Naive thymus-derived CD8-positive, alpha-beta T cell (primary cell): ENCODE data around the gene CAMLG. TPM values are rescaled to one million over a fixed set of nuclear protein-coding genes. Genes with fewer than 3 reads are reported as not detected.

Source experiments
- ATAC-seq, 2 donors: fragments of 150-1000 bp; cut with Tn5 transposase in 1 of 2; sonication (Bioruptor Pico), chemical (Tn5 transposase) in 1 of 2; 1 replicate in 1 of 2; 2 replicates in 1 of 2; pipeline ENCODE4 v1.10.0; 2021; ENCODE audit warnings: mild to moderate bottlenecking in 2 of 2, moderate library complexity in 2 of 2
- POLR2A ChIA-PET: fragments of 350-600 bp; sonication (Branson Sonifier 250); formaldehyde crosslinking; loops from one replicate; lab custom pipeline; 2021; ENCODE audit warnings: antibody characterized with exemption; lab: Charles Lee
- DNase-seq, 10 donors: peaks; one replicate each; pipeline versions ENCODE4 v3.0.0 to v3.0.0-alpha.2; 2020 to 2022
- H3K27ac Mint-ChIP-seq, 10 donors: one replicate each; pipeline ENCODE4 v1.8.0; 2020 to 2022; ENCODE audit warnings: mild to moderate bottlenecking in 10 of 10, mixed read lengths in 10 of 10, moderate library complexity in 4 of 10, inconsistent platforms in 1 of 10
- H3K27me3 Mint-ChIP-seq, 5 donors: one replicate each; pipeline ENCODE4 v1.8.0; 2021 to 2022; ENCODE audit warnings: mixed read lengths in 5 of 5
- H3K36me3 Mint-ChIP-seq, 3 donors: one replicate each; pipeline ENCODE4 v1.8.0; 2020 to 2022; ENCODE audit warnings: mixed read lengths in 3 of 3, mild to moderate bottlenecking in 2 of 3, inconsistent platforms in 1 of 3
- H3K4me1 Mint-ChIP-seq, 4 donors: one replicate each; pipeline ENCODE4 v1.8.0; 2021 to 2022; ENCODE audit warnings: mixed read lengths in 4 of 4
- H3K4me3 Mint-ChIP-seq, 10 donors: one replicate each; pipeline ENCODE4 v1.8.0; 2020 to 2022; ENCODE audit warnings: mild to moderate bottlenecking in 10 of 10, mixed read lengths in 10 of 10, moderate library complexity in 6 of 10, inconsistent platforms in 1 of 10
- H3K9me3 Mint-ChIP-seq, 9 donors: one replicate each; pipeline ENCODE4 v1.8.0; 2020 to 2022; ENCODE audit warnings: mixed read lengths in 9 of 9, mild to moderate bottlenecking in 3 of 9, inconsistent platforms in 1 of 9, moderate library complexity in 1 of 9
- polyA plus RNA-seq, 3 donors: library from polyadenylated mRNA; unstranded; fragments of 300-500 nt; fragmentation: Illumina TruSeq; gene quantifications; one replicate each; pipeline ENCODE4 v1.2.3, GENCODE V29; 2021
- total RNA-seq, 8 experiments: library from RNA in 2 of 8; stranded (reverse) in 2 of 8; gene quantifications; one replicate each; pipeline ENCODE4 v1.2.3 and lab custom pipeline; 2021 to 2026

Gene CAMLG
- total and polyA plus RNA-seq, 5 experiments from 2014 or later = 35.7 to 39.3 (median 38.1) TPM

DNA sequence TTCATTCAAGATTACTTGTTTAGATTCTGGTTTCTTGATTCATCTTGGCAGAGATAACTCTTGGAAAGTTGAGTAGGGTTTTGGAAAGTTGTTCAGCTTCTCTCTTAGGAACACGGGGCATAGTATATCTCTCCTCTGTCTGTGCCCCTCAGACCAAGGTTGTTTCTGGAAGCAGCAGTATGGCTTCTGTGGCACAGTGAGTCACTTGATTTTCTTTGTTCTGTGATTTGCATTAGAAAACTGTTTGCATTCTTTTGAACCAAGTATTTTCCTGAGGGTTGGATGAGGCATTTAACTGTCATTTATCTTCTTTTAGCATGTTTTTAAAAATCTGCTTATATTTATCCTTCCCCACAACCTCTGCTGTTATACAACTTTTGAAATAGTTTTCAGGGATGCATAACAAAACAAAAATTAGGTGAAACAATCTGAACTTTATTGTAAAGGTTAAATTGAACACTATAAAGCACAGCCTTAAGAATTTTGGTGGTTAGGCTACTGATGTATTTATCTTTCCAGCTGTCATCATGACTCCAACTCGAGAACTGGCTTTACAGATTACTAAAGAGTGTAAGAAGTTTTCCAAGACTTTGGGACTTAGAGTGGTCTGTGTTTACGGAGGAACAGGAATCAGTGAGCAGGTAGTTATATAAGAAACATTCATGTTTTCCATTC is 46.7 kb downstream of the CAMLG start:
- H3K9me3 Mint-ChIP-seq = no peaks in the 10 kb centered on the region
- H3K4me1 Mint-ChIP-seq = peaks cover 0 to 5% (median 0%) of the 10 kb centered on the region in 4 donors
- ATAC-seq = no peak
- H3K27me3 Mint-ChIP-seq = no peaks in the 10 kb centered on the region
- H3K4me3 Mint-ChIP-seq = no peak overlapping the region
- POLR2A ChIA-PET = interaction anchor here (0.6 to 1.4 kb wide), 2 partner anchors 120 to 123 kb away, joined by 4 to 8 read pairs; partner anchors contain the start of gene PCBD2
- H3K27ac Mint-ChIP-seq = peak overlapping the region in 2 of 10 donors; percentile 10 to 11
- DNase-seq = no peak
- H3K36me3 Mint-ChIP-seq = peaks cover 0 to 97% (median 18%) of the 10 kb centered on the region in 3 donors

DNA sequence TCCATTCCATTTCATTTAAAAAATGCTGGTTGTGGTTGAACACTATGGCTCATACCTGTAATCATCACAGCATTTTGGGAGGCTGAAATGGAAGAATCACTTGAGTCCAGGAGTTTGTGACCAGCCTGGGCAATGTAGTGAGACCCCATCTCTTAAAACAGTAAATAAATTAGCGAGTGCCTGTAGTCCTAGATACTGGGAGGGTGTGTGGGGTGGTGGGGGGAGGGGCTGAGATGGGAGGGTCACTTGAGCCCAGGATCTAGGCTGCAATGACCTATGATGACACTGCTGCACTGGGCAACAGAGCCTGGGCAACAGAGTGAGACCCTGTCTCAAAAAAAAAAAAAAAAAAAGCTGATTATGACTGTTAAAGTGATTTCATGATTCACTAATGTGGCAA is 49.3 kb downstream of the CAMLG start:
- POLR2A ChIA-PET = interaction anchor here (0.6 kb wide), 1 partner anchor 133 kb away, joined by 4 read pairs; no protein-coding TSS in a partner anchor
- DNase-seq = no peak
- H3K27me3 Mint-ChIP-seq = no peaks in the 10 kb centered on the region
- H3K4me1 Mint-ChIP-seq = peaks cover 0 to 6% (median 4%) of the 10 kb centered on the region in 4 donors
- peak overlapping the region in 1 of 10 donors; percentile 70 for H3K27ac Mint-ChIP-seq
- H3K4me3 Mint-ChIP-seq = no peak overlapping the region
- no peaks in the 10 kb centered on the region for H3K9me3 Mint-ChIP-seq
- H3K36me3 Mint-ChIP-seq = peaks cover 0 to 100% (median 22%) of the 10 kb centered on the region in 3 donors
- no peak for ATAC-seq

DNA sequence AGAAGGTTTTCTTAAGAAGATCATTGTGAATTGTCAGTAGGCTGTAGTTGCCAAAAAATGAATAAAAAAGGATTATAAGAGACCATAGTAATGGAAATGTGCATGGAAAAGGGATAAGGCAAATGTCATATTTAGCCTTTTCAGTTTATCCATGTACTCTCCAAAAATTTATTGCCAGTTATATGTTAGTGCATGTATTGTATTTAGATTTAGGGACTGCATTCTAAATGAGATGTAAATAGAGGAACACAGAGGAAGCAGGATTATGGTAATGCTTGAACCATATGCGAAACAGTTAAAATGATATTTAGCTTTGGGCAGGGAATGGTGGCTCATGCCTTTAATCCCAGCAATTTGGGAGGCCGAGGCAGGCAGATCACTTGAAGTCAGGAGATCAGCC is 53.2 kb downstream of the CAMLG start:
- Mint-ChIP-seq H3K9me3 (no peaks in the 10 kb centered on the region), H3K4me3 (no peak overlapping the region), H3K27ac (peak overlapping the region in 1 of 10 donors; percentile 84), H3K4me1 (peaks cover 0 to 6% (median 1%) of the 10 kb centered on the region in 4 donors), H3K27me3 (no peaks in the 10 kb centered on the region), H3K36me3 (peaks cover 0 to 95% (median 24%) of the 10 kb centered on the region in 3 donors)
- POLR2A ChIA-PET = interaction anchor here (0.6 kb wide), 1 partner anchor 313 kb away, joined by 3 read pairs; no protein-coding TSS in a partner anchor
- DNase-seq (no peak), ATAC-seq (no peak)

DNA sequence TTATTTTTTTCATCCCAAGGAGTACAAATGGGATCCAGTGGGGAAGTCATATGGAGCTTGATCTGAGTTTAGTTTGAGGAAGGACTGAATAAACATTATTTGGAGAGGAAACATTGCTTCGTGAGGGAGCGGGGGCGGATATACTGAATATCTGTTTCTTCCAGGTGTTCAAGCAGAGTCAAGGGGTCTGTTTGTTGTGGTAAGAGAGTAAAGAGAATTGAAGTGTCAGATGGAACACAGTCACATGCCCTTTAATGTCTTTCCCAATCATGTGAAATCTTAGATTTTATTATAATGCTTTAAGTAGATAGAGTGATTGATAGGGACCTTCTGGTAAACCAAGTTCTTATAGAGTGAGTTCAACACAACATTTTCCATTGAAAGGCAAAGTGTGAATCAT is 53.9 kb downstream of the CAMLG start:
- POLR2A ChIA-PET = no interaction called here

DNA sequence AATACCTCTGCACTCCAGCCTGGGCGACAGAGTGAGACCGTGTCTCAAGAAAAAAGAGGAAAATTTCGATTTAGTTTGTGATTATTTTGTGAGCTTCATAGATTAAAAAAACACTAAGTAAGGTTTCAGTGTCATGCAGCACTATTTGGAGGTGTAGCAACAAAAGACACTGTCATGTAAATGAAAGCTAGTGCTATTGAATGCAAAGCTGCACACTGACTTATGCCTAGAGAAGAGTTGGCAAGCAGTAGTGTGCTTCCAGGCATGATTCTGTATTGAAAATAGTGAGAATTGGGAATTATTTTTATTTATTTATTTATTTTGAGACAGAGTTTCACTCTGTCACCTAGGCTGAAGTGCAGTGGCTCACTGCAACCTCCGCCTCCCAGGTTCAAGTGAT is 54.8 kb downstream of the CAMLG start:
- Mint-ChIP-seq H3K4me3 (no peak overlapping the region), H3K4me1 (peaks cover 0 to 6% (median 1%) of the 10 kb centered on the region in 4 donors), H3K27ac (peak overlapping the region in 1 of 10 donors; percentile 5), H3K27me3 (no peaks in the 10 kb centered on the region), H3K9me3 (no peaks in the 10 kb centered on the region), H3K36me3 (peaks cover 0 to 94% (median 24%) of the 10 kb centered on the region in 3 donors)
- no peak for ATAC-seq
- POLR2A ChIA-PET = no interaction called here
- DNase-seq = no peak

More for the DNA sequence above, 53.9 kb downstream of the CAMLG start:
- Mint-ChIP-seq H3K27ac (peak overlapping the region in 5 of 10 donors; percentile 5 to 82 (median 22)), H3K27me3 (no peaks in the 10 kb centered on the region), H3K9me3 (no peaks in the 10 kb centered on the region), H3K4me3 (no peak overlapping the region), H3K36me3 (peaks cover 0 to 95% (median 24%) of the 10 kb centered on the region in 3 donors), H3K4me1 (peaks cover 0 to 6% (median 1%) of the 10 kb centered on the region in 4 donors)
- ATAC-seq (no peak), DNase-seq (no peak)

DNA sequence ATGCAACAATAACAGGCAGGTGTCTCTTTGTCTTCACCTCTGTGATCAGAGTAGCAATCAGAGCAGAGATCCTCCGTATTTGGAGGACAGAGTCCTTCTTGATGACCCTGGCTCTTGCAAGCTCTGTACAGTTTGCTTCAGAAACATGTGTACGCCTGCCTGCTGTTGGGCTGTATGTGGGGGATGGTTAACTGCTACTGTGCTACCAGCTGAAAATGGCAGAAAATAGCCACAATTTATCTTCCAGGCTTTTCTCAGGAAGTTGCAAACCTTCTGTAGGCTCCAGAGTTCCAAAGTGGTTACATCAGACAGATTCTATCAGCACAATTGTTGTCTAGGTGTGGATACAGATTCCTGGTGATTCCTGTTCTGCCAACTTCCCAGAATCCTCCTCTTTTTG is 55.7 kb downstream of the CAMLG start:
- ATAC-seq (no peak), DNase-seq (no peak)
- POLR2A ChIA-PET = no interaction called here
- H3K9me3 Mint-ChIP-seq = no peaks in the 10 kb centered on the region
- H3K27me3 Mint-ChIP-seq = no peaks in the 10 kb centered on the region
- peaks cover 0 to 6% (median 1%) of the 10 kb centered on the region in 4 donors for H3K4me1 Mint-ChIP-seq
- peak overlapping the region in 5 of 10 donors; percentile 1 to 53 (median 29) for H3K27ac Mint-ChIP-seq
- H3K4me3 Mint-ChIP-seq = no peak overlapping the region
- H3K36me3 Mint-ChIP-seq = peaks cover 0 to 94% (median 23%) of the 10 kb centered on the region in 3 donors

DNA sequence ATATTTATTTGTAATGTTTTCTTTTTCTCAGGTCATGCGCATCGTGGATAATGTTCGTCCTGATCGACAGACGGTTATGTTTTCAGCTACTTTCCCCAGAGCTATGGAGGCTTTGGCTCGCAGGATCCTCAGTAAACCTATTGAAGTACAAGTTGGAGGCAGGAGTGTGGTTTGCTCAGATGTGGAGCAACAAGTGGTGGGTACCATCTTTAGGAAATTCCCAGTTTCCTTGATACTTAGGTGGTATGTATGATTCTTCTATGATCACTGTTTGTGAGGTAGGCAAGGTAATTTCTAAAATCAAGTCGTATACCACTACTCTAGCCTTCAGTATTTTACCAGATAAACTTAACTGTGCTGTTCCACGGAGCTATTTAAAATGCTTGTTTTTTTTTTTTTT is 56.5 kb downstream of the CAMLG start:
- no peak overlapping the region for H3K4me3 Mint-ChIP-seq

DNA sequence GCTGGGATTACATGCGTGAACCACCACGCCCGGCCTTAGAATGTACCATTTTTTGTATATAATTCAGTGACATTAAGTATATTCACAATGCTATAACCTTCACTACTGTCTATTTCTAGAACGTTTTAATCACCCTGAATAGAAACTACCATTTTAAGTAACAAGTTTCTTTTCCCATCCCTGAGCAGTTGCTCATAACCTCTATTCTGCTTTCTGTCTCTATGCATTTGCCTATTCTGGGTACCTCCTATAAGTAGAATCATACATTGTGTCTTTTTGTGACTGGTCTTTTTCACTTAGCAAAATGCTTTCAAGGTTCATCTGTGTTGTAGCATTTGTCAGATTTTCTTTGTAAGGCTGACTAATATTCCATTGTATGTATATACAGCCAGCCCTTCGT is 60.1 kb downstream of the CAMLG start:
- no peaks in the 10 kb centered on the region for H3K9me3 Mint-ChIP-seq
- no peak for ATAC-seq
- H3K27me3 Mint-ChIP-seq = no peaks in the 10 kb centered on the region
- no peak for DNase-seq
- peaks cover 0 to under 1% (median 0%) of the 10 kb centered on the region in 4 donors for H3K4me1 Mint-ChIP-seq
- H3K4me3 Mint-ChIP-seq = no peak overlapping the region
- H3K27ac Mint-ChIP-seq = no peak overlapping the region
- peaks cover 4 to 93% (median 12%) of the 10 kb centered on the region in 3 donors for H3K36me3 Mint-ChIP-seq
- POLR2A ChIA-PET = no interaction called here

More for the DNA sequence above, 56.5 kb downstream of the CAMLG start:
- Mint-ChIP-seq H3K36me3 (peaks cover 0 to 93% (median 19%) of the 10 kb centered on the region in 3 donors), H3K27me3 (no peaks in the 10 kb centered on the region), H3K27ac (peak overlapping the region in 2 of 10 donors; percentile 12 to 29), H3K4me1 (peaks cover 0 to 6% (median 1%) of the 10 kb centered on the region in 4 donors), H3K9me3 (no peaks in the 10 kb centered on the region)
- POLR2A ChIA-PET = interaction anchor here (0.6 to 0.7 kb wide), 2 partner anchors 18 to 101 kb away, joined by 3 to 4 read pairs; no protein-coding TSS in a partner anchor
- DNase-seq (no peak), ATAC-seq (no peak)

Other genes starting within 250 kb of the CAMLG start
- 100 to 1,000 TPM; 262 TPM for gene JADE2, start 212.9 kb upstream of the CAMLG start, total RNA-seq
- gene JADE2, start 212.9 kb upstream of the CAMLG start, polyA plus RNA-seq = 10 to 100 TPM; 24.3 to 38.9 (median 24.9) TPM
- gene SAR1B, start 105.7 kb upstream of the CAMLG start, total RNA-seq = 10 to 100 TPM; 40.0 to 49.2 TPM
- 10 to 100 TPM; 29.9 to 35.5 (median 34.8) TPM for gene SAR1B, start 105.7 kb upstream of the CAMLG start, polyA plus RNA-seq
- 10 to 100 TPM; 16.2 to 17.2 TPM for gene SEC24A, start 89.8 kb upstream of the CAMLG start, total RNA-seq
- gene SEC24A, start 89.8 kb upstream of the CAMLG start, polyA plus RNA-seq = 1 to 10 TPM; 4.0 to 7.7 (median 7.1) TPM
- 10 to 100 TPM; 68.4 to 75.6 TPM for gene DDX46, start 20.2 kb downstream of the CAMLG start, total RNA-seq
- gene DDX46, start 20.2 kb downstream of the CAMLG start, polyA plus RNA-seq = 10 to 100 TPM; 17.9 to 23.4 (median 21.4) TPM
- gene C5orf24, start 107.4 kb downstream of the CAMLG start, total RNA-seq = 10 to 100 TPM; 39.8 to 41.7 TPM
- gene C5orf24, start 107.4 kb downstream of the CAMLG start, polyA plus RNA-seq = 1 to 10 TPM; 6.6 to 9.4 (median 9.2) TPM
- gene TXNDC15, start 135.8 kb downstream of the CAMLG start, total RNA-seq = 10 to 100 TPM; 34.4 to 37.8 TPM
- gene TXNDC15, start 135.8 kb downstream of the CAMLG start, polyA plus RNA-seq = 10 to 100 TPM in 1 of 3 donors, 1 to 10 TPM in 2; 8.7 to 12.2 (median 9.1) TPM
- 10 to 100 TPM; 15.1 to 15.2 TPM for gene PCBD2, start 166.6 kb downstream of the CAMLG start, total RNA-seq
- 10 to 100 TPM; 10.6 to 12.4 (median 12.3) TPM for gene PCBD2, start 166.6 kb downstream of the CAMLG start, polyA plus RNA-seq
- under 1 TPM; 0.78 to 0.80 TPM for gene CATSPER3, start 229.4 kb downstream of the CAMLG start, total RNA-seq
- gene CATSPER3, start 229.4 kb downstream of the CAMLG start, polyA plus RNA-seq = under 1 TPM in 1 of 3 donors, not detected in 2; 0.67 TPM